ENCODE results near the gene KRT81.

Gene KRT81

DNA sequence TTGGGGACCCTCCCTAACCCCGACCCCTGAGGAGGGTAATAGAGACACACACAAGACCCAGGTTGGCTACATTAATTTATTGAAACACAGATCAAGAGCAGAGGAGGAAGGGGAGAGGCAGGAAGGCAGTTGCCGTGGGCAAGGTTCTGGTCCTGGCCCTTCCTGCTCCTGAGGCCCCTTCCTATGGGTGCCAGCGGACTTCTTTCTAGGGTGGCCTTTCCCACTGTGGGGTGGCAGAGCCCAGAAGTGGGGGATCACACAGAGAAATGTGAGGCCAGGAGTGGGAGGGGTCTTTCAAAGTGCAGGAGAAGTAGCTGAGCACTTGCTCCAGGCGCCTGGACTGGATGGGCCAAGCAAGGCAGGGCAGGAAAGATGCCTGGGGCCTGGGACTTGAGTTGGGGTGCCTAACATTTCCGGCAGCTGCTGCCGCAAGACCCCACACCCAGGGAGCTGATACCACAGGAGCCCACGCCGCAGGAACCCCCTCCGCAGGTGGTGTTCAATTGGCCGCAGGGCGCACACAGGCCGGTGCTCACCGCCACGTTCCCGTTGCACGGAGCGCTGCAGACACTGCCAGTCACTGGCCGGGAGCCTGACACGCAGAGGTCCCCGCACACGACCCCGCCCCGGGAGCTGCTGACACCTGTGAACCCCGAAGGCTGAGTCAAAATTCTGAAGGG is 5.3 kb downstream of the KRT81 start:
- DNase-seq (ENCODE audit: low read depth) = no peak
- TF ChIP-seq MYC (IDR thresholded peaks at IDR 0.05; ENCODE audit: low read depth, low read length) (no peak), MAX (IDR thresholded peaks at IDR 0.05; ENCODE audit: low read depth, low read length) (no peak), POLR2A (IDR thresholded peaks at IDR 0.05; ENCODE audit: extremely low read depth, insufficient read length) (no peak)
- TF ChIP-seq, protein P1, sequence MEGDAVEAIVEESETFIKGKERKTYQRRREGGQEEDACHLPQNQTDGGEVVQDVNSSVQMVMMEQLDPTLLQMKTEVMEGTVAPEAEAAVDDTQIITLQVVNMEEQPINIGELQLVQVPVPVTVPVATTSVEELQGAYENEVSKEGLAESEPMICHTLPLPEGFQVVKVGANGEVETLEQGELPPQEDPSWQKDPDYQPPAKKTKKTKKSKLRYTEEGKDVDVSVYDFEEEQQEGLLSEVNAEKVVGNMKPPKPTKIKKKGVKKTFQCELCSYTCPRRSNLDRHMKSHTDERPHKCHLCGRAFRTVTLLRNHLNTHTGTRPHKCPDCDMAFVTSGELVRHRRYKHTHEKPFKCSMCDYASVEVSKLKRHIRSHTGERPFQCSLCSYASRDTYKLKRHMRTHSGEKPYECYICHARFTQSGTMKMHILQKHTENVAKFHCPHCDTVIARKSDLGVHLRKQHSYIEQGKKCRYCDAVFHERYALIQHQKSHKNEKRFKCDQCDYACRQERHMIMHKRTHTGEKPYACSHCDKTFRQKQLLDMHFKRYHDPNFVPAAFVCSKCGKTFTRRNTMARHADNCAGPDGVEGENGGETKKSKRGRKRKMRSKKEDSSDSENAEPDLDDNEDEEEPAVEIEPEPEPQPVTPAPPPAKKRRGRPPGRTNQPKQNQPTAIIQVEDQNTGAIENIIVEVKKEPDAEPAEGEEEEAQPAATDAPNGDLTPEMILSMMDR (IDR thresholded peaks at IDR 0.05; ENCODE audit: low read depth, low read length) = no peak
- no peak overlapping the region for H3K4me3 ChIP-seq (ENCODE audit: low read depth, low read length)

GRCh38 chr12:52285172-52285745 is 6.1 kb downstream of the KRT81 start:
- no peak overlapping the region for H3K4me3 ChIP-seq (ENCODE audit: low read depth, low read length)
- no peak for DNase-seq (ENCODE audit: low read depth)
- TF ChIP-seq MAX (IDR thresholded peaks at IDR 0.05; ENCODE audit: low read depth, low read length) (no peak), POLR2A (IDR thresholded peaks at IDR 0.05; ENCODE audit: extremely low read depth, insufficient read length) (no peak), MYC (IDR thresholded peaks at IDR 0.05; ENCODE audit: low read depth, low read length) (no peak)
- TF ChIP-seq, protein P1 (IDR thresholded peaks at IDR 0.05; ENCODE audit: low read depth, low read length) = no peak

DNA sequence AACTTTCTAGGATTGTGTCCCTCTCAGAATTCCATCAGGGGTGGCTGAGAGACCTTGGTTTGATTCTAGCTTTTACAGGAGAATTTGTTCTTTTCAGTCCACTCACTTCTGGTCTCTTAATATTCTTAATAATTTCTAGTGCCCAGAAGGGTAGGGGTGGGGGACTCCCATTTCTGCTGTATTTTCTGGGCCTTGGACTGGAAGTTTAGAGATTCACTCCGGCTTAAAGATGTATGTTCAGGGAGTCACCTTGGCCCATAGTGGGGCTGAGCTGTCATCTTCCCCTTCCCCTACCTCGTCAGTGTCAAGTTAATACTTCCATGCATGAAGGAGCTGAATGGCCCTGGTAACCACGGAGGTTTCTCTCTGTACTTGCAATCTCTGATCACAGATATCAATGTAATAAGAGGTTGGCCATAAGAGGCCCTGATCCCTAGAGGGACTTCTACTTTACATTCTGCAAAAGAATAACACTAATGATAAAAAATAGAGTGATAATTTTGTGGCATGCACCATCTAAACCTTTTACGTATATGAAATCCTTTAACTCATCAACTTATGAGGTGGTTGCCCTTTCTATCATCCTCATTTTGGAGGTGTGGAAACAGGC is 6.7 kb downstream of the KRT81 start:
- DNase-seq (ENCODE audit: low read depth) = no peak

GRCh38 chr12:52280796-52281560 is 10.4 kb downstream of the KRT81 start:
- H3K4me3 ChIP-seq (ENCODE audit: low read depth, low read length) = no peak overlapping the region
- TF ChIP-seq POLR2A (IDR thresholded peaks at IDR 0.05; ENCODE audit: extremely low read depth, insufficient read length) = no peak
- DNase-seq (ENCODE audit: low read depth) = no peak

More for the DNA sequence above, 6.7 kb downstream of the KRT81 start:
- no peak for TF ChIP-seq MYC (IDR thresholded peaks at IDR 0.05; ENCODE audit: low read depth, low read length)
- no peak for TF ChIP-seq POLR2A (IDR thresholded peaks at IDR 0.05; ENCODE audit: extremely low read depth, insufficient read length)
- TF ChIP-seq, protein P1 (IDR thresholded peaks at IDR 0.05; ENCODE audit: low read depth, low read length) = no peak
- TF ChIP-seq MAX (IDR thresholded peaks at IDR 0.05; ENCODE audit: low read depth, low read length) = no peak
- no peak overlapping the region for H3K4me3 ChIP-seq (ENCODE audit: low read depth, low read length)

DNA sequence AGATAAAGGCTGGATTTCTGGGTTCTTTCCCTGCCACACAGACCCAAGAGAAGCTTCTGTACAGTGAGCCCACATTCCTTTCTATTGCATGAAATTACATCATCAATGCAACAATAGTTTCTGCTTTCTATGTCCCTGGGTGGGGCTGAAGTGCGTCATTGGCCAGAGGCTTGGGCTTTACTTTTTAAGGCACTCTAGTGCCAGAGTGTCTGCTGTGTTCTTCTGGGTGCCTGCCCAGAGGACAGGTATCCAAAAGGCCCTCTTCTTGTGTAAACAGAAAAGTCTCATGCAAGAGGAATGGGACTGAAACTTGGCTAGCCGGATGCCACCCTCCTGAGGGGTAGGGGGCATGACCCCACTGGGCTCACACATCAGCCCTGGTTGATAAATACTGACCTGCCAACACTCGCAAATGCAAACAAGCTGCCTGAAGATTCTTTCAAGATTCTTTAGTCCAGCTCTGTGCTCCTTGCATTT is 11.0 kb downstream of the KRT81 start:
- TF ChIP-seq POLR2A (IDR thresholded peaks at IDR 0.05; ENCODE audit: extremely low read depth, insufficient read length) (no peak), MAX (IDR thresholded peaks at IDR 0.05; ENCODE audit: low read depth, low read length) (no peak), MYC (IDR thresholded peaks at IDR 0.05; ENCODE audit: low read depth, low read length) (no peak)
- TF ChIP-seq, protein P1 (IDR thresholded peaks at IDR 0.05; ENCODE audit: low read depth, low read length) = no peak
- peak; percentile 65 for DNase-seq (ENCODE audit: low read depth)
- no peak overlapping the region for H3K4me3 ChIP-seq (ENCODE audit: low read depth, low read length)

Data from NB4 (cell line).